HG03432 (cell line): ENCODE results near the gene TRIM41.
A peak's percentile ranks its signal among the peaks of the same experiment; 100 is the strongest.

Experiments used
- ATAC-seq: cut with Tn5 transposase; IDR thresholded peaks from one replicate; pipeline ENCODE4 v1.9.1; 2021; ENCODE audit warnings: mild to moderate bottlenecking, moderate library complexity; ENCODE audit not compliant: unreplicated experiment

The TRIM41 gene

GRCh38 chr5:181231432-181231831, 8.4 kb downstream of the TRIM41 start:
- no peak for ATAC-seq

GRCh38 chr5:181232593-181232992, 9.5 kb downstream of the TRIM41 start:
- ATAC-seq, result no peak

DNA sequence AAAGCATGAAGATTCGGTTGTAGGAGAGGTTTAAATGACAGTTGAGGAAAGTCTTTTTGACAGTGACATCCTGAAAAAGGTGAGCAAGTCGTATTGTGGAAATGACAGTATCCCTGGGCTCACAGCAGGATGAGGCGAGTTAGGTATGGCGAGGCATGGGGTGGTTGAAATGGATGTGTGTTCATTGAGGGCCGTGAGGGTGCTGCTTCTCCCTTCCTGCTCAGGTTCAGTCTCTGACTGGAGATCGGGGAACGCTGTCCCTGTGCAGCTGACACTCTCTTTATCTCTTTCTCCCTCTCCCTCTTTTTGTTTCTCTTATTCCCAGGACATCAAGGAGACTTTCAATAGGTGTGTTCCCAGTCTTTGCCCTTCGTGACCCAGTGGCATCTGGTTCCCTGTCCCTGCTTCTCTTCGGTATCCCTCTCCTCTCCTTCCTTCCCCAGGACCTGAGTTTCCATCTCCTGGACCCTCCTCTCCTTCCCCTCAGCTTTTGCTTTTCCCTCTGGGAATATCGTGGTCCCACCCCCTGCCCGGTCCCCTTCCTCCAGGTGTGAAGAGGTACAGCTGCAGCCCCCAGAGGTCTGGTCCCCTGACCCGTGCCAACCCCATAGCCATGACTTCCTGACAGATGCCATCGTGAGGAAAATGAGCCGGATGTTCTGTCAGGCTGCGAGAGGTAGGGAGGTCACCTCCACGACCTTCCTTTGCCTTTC, 10.2 kb downstream of the TRIM41 start:
- no peak for ATAC-seq

DNA sequence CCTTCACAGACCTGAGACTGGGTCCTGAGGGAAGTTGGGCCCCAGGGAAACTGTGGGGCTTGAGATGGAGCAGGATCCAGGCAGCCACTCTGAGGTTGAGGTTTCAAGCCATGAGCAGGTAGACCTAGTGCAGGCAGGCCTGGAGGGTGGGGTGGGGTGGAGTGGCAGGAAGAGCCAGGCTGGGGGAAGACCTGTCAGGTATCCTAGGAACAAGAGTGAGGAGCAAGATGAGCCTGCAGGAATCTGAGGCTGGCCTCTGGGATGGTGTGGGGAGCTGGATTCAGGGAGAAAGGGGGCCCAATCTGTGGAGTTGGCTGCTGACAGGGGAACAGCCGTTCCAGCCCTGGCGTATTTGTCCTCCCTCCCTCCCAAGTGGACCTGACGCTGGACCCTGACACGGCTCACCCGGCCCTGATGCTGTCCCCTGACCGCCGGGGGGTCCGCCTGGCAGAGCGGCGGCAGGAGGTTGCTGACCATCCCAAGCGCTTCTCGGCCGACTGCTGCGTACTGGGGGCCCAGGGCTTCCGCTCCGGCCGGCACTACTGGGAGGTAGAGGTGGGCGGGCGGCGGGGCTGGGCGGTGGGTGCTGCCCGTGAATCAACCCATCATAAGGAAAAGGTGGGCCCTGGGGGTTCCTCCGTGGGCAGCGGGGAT, 10.8 kb downstream of the TRIM41 start:
- ATAC-seq, result no peak

- ATAC-seq, result no peak
Observed at GRCh38 chr5:181234455-181235306, 11.6 kb downstream of the TRIM41 start.

GRCh38 chr5:181235323-181235688, 12.2 kb downstream of the TRIM41 start:
- ATAC-seq, result no peak

GRCh38 chr5:181235689-181236366, 12.7 kb downstream of the TRIM41 start:
- no peak for ATAC-seq

GRCh38 chr5:181236471-181236870, 13.4 kb downstream of the TRIM41 start:
- no peak for ATAC-seq

DNA sequence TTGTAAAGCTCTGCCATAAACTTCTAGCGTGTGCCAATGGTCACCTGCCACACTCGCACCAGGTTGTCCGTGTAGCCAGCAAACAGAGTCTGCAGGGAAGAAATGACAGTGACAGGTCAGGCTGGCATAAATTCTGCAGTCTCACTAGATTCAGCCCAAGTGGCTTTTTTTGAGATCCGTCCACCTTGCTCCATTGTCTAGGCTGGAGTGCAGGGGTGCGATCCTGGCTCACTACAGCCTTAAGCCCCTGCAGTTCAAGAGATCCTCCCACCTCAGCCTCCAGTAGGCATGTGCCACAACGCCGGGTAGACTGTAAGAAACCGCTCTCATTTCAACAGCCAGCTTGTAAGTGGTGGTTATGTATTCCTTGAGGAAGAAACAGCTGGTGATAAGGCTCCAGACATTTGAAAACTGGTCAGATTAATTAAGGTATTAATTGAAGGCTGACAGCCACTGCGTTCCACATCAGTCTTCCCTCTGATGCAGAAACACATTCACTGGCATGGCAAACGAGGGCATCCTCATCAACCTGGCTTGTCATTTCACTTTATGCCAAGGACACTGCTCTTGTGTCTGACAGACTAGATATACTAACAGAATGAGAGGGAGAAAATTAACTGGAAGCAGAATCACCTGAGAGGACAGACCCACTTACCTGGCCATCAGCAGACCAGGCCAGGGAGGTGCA, 14.0 kb downstream of the TRIM41 start:
- ATAC-seq, result no peak

DNA sequence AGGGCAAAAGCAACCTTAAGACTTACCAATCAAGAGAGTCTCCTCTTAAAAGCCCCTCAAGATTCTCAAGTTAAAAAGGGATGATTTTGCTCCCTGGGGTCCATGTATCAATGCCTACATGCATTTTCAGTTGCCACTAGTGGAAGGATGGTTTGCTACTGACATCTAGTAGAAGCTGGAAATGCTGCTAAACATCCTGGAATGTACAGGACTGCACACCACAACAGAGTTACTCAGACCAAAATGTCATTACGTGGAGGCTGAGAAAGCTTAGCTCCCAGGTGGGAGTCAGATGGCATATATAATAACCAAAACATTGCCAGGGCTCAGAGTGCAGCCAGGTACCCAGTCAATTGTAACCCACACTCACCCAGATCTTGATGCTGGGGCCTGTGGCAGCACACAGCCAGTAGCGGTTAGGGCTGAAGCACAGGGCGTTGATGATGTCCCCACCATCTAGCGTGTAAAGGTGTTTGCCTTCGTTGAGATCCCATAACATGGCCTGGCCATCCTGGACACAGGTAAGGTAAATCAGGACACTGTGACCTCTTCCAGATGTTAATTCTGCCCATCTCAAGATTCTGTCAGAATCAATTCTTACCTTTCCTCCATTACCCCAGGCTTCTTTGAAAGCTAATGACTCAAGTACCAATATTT, 14.8 kb downstream of the TRIM41 start:
- no peak for ATAC-seq

DNA sequence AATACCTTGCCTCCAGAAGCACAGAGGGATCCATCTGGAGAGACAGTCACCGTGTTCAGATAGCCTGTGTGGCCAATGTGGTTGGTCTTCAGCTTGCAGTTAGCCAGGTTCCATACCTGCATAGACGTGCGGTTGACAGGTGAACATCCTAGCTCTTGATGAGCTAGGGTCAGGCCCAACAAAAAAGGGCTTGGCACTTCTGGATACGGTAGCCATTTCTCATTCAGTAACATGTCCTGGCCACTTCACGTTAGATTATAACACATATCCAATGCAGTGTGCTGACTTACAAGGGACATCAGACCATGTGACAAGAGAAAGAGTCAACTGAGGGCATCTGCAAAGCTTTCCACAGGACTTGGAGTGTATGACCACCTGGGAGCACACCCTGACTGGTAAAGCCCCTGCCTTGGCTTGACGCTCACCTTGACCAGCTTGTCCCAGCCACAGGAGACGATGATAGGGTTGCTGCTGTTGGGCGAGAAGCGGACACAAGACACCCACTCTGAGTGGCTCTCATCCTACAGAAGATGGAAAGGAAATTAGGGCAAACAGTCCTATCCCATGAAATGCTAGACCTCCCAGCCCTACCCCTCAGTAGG, 16.1 kb downstream of the TRIM41 start:
- no peak for ATAC-seq

- no peak for ATAC-seq
Observed at GRCh38 chr5:181241393-181241975, 18.4 kb downstream of the TRIM41 start.

DNA sequence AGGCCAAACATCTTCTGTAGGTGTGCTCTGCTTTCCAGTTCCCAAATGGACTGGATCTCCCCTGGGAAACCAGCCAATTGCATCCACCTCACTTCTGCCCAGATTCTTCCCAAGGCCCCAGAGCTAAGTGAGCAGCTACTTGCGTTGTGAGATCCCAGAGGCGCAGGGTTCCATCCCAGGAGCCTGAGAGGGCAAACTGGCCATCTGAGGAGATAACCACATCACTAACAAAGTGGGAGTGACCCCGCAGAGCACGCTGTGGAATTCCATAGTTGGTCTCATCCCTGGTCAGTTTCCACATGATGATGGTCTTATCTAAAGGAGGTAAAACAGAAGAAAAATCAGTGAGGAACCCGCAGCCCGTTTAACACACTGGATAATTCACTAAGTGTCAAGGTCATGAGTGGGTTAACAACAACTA, 19.0 kb downstream of the TRIM41 start:
- ATAC-seq, result no peak

- no peak for ATAC-seq
Observed at GRCh38 chr5:181243018-181243563, 20.0 kb downstream of the TRIM41 start.

GRCh38 chr5:181243564-181244343, 20.7 kb downstream of the TRIM41 start, which contains the start of gene RACK1:
RACK1 (minus strand) TSS chr5:181243906; CDS start chr5:181243800, 106 bp downstream.
- peak; percentile 63 for ATAC-seq

DNA sequence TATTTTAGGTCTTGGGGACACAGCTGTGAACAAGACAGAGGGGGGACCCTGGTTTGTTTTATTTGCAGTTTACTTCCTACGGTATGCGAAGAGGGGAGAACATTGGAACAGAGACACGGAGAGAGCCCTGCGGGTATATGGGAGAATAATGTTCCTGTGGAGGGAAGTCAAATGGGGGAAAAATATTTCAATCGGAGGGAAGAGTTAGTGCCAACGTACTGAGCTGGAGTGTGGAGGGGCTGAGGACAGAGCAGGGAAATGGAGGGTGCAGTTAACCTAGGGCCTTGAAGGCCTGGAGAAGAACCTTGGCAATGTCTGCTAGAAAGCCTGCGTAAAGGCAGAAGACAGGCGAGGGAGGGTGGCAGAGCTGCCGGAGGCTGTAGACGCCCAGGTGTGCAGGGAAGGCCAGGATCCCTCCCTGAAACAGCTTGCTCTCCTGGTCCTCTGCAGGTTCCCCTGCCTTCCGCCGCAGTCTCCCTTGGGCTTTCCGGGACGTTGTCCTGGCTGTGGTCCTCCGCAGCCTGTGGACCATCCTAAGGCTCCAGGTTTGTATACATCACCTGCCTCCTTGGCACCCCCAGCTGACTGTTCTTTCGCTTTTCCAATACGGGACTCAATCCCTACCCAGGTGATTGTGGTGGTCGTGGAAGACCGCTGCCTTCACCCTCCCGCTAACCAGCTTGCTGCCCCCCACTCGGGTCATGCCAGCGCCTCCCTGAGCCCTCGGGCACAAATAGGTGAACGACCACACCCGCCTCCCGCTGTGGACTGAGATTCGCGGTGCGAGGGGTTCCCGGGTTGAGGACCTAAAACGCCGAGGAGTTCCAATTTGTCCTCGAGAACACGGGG, 22.6 kb downstream of the TRIM41 start:
- ATAC-seq, result peak; percentile 3
